GM12878 (cell line): ENCODE measurements around the gene VWA3A. TPM values are rescaled to one million over a fixed set of nuclear protein-coding genes. Genes with fewer than 3 reads are reported as not detected.

ENCODE experiments used
- CEBPB ChIP-seq, 2 experiments: fragments of 150-350 bp in 1 of 2; IDR thresholded peaks; 2 replicates each; pipeline ENCODE4 v1.6.1; 2012 to 2014; ENCODE audit warnings: low read depth in 2 of 2, low read length in 2 of 2, borderline replicate concordance in 1 of 2, inconsistent platforms in 1 of 2
- CHD4 ChIP-seq: fragments of 200-600 bp; sonication (generic); IDR thresholded peaks from 2 replicates; pipeline ENCODE4 v1.6.1; 2016; ENCODE audit warnings: mild to moderate bottlenecking
- CREB1 ChIP-seq: IDR thresholded peaks from 2 replicates; pipeline ENCODE4 v1.6.1; 2012; ENCODE audit warnings: low read depth, mild to moderate bottlenecking, inconsistent platforms
- E2F4 ChIP-seq: IDR thresholded peaks from 2 replicates; pipeline ENCODE4 v1.6.1; 2012; ENCODE audit warnings: low read depth, low read length, improper control_type of control experiment
- HCFC1 ChIP-seq: fragments of 150-350 bp; IDR thresholded peaks from 2 replicates; pipeline ENCODE4 v1.6.1; 2014; ENCODE audit warnings: low read length
- MXI1 ChIP-seq: fragments of 150-350 bp; IDR thresholded peaks from 2 replicates; pipeline ENCODE4 v1.6.1; 2011; ENCODE audit warnings: low read depth, mild to moderate bottlenecking, inconsistent platforms, low read length, improper control_type of control experiment
- MYB ChIP-seq: fragments of 150-350 bp; IDR thresholded peaks from 2 replicates; pipeline ENCODE4 v1.6.1; 2014; ENCODE audit warnings: mild to moderate bottlenecking, low read depth, low read length, borderline replicate concordance
- NFIC ChIP-seq: IDR thresholded peaks from 2 replicates; pipeline ENCODE4 v1.6.1; 2012; ENCODE audit warnings: low read depth, mild to moderate bottlenecking, inconsistent platforms, low read length, moderate library complexity
- PAX5 ChIP-seq: IDR thresholded peaks from 2 replicates; pipeline ENCODE4 v1.6.1; 2011; ENCODE audit warnings: low read depth, low read length, borderline replicate concordance
- POLR2AphosphoS2 ChIP-seq: IDR thresholded peaks from 2 replicates; pipeline ENCODE4 v1.6.1; 2011; ENCODE audit warnings: low read depth, mild to moderate bottlenecking, low read length, improper control_type of control experiment, moderate library complexity
- POLR2AphosphoS5 ChIP-seq: IDR thresholded peaks from 2 replicates; pipeline ENCODE4 v1.6.1; 2011; ENCODE audit warnings: mild to moderate bottlenecking, low read length, inconsistent platforms
- POU2F2 ChIP-seq: IDR thresholded peaks from 3 replicates; pipeline ENCODE4 v1.6.1; 2011; ENCODE audit warnings: low read depth, mild to moderate bottlenecking, low read length, borderline replicate concordance
- REST ChIP-seq: IDR thresholded peaks from 2 replicates; pipeline ENCODE4 v1.6.1; 2012; ENCODE audit warnings: mild to moderate bottlenecking, low read depth, low read length
- RUNX3 ChIP-seq: IDR thresholded peaks from 2 replicates; pipeline ENCODE4 v1.6.1; 2012; ENCODE audit warnings: low read length, inconsistent platforms
- SMAD5 ChIP-seq: IDR thresholded peaks from 2 replicates; pipeline ENCODE4 v1.6.1; 2016; ENCODE audit warnings: antibody characterized with exemption, low read depth
- SPI1 ChIP-seq: IDR thresholded peaks from 2 replicates; pipeline ENCODE4 v1.6.1; 2011; ENCODE audit warnings: low read depth, mild to moderate bottlenecking, low read length, moderate library complexity, borderline replicate concordance; ENCODE audit not compliant: insufficient read depth
- SUZ12 ChIP-seq: fragments of 200-600 bp; sonication (generic); IDR thresholded peaks from one replicate; pipeline ENCODE4 v1.6.1; 2018; ENCODE audit warnings: antibody characterized with exemption, mild to moderate bottlenecking; ENCODE audit not compliant: unreplicated experiment
- TCF12 ChIP-seq: IDR thresholded peaks from 2 replicates; pipeline ENCODE4 v1.6.1; 2011; ENCODE audit warnings: low read depth, mild to moderate bottlenecking, low read length
- TCF7 ChIP-seq: IDR thresholded peaks from 2 replicates; pipeline ENCODE4 v1.6.1; 2014; ENCODE audit warnings: antibody characterized with exemption, borderline replicate concordance
- YBX1 ChIP-seq: fragments of 450-650 bp; IDR thresholded peaks from 2 replicates; pipeline ENCODE4 v1.6.1; 2016; ENCODE audit warnings: antibody characterized with exemption
- ZNF274 ChIP-seq: IDR thresholded peaks from one replicate; pipeline ENCODE4 v1.8.0; 2011; ENCODE audit not compliant: insufficient read length, insufficient read depth
- polyA plus RNA-seq, 11 experiments: library from polyadenylated mRNA; depleted of rRNA in 4 of 11; unstranded in 6 of 11; stranded (reverse) in 5 of 11; fragments of >200 nt; fragmentation: Nextera tagmentation in 4 of 11; fragmentation: Illumina TruSeq in 1 of 11; extraction: Ambion mirVana in 4 of 11; extraction: Trizol in 1 of 11; gene quantifications; 1 replicate in 1 of 11; 2 replicates in 10 of 11; pipeline versions ENCODE4 v1.2.1 to v1.2.3, GENCODE V29; 2011 to 2016; ENCODE audit warnings: inconsistent platforms in 2 of 11, missing spikeins in 2 of 11, low read depth in 1 of 11
- total RNA-seq, 4 experiments: library from RNA; depleted of rRNA in 3 of 4; stranded (reverse); fragments of >200 nt in 3 of 4; fragmentation: Illumina TruSeq in 1 of 4; extraction: Trizol in 1 of 4; gene quantifications; 2 replicates each; pipeline versions ENCODE4 v1.2.1 to v1.2.3, GENCODE V29; 2013 to 2021
- TF ChIP-seq, protein P1 (sequence below): IDR thresholded peaks from 2 replicates; pipeline ENCODE4 v1.6.1; 2011; ENCODE audit warnings: borderline replicate concordance, low read depth, mild to moderate bottlenecking, moderate library complexity, mixed read lengths, low read length; ENCODE audit not compliant: insufficient read depth; ENCODE audit errors: extremely low read length

VWA3A gene
- total and polyA plus RNA-seq, 10 of the 15 experiments (the other 5 are each of a cell fraction or from before 2014, with no cell fraction given) = 0.01 TPM; not detected in 9

- TF ChIP-seq REST (0 out of 2 replicates have a peak, but pooled peaks have one; percentile 9), TCF7 (no peak), ZNF274 (no peak), MXI1 (peak; percentile 91), MYB (no peak), PAX5 (0 out of 2 replicates have a peak, but pooled peaks have one; percentile 9), HCFC1 (peak; percentile 39; the same call in 1 of the 2 replicates), E2F4 (no peak), NFIC (no peak), CREB1 (peak; percentile 48; the same call in 1 of the 2 replicates), SPI1 (peak; percentile 37; the same call in 1 of the 2 replicates), RUNX3 (peak; percentile 34; the same call in 1 of the 2 replicates), TCF12 (peak; percentile 85), POU2F2 (peak; percentile 54; the same call in 1 of the 3 replicates), POLR2AphosphoS2 (0 out of 2 replicates have a peak, but pooled peaks have one; percentile 57), SUZ12 (no peak), SMAD5 (no peak), YBX1 (no peak), CEBPB (IDR thresholded peaks at IDR 0.05; ENCODE audit: borderline replicate concordance in 1 of 2, low read depth in 2 of 2, low read length in 2 of 2) (no peak), CHD4 (no peak), POLR2AphosphoS5 (peak; percentile 64; the same call in 1 of the 2 replicates)
- TF ChIP-seq, protein P1, sequence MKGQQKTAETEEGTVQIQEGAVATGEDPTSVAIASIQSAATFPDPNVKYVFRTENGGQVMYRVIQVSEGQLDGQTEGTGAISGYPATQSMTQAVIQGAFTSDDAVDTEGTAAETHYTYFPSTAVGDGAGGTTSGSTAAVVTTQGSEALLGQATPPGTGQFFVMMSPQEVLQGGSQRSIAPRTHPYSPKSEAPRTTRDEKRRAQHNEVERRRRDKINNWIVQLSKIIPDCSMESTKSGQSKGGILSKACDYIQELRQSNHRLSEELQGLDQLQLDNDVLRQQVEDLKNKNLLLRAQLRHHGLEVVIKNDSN = peak; percentile 82
These were observed 113.9 kb downstream of the VWA3A start, which contains the start of gene EEF2K (continued) for GRCh38 chr16:22206013-22206841.
